Suprapubic skin (tissue), 4 donors: ENCODE data around the gene WDR87. TPM values are rescaled to one million over a fixed set of nuclear protein-coding genes. Genes with fewer than 3 reads are reported as not detected.
"Not testable (repeated sequence)": the region's sequence is repeated elsewhere in the genome, so short reads cannot be mapped to it uniquely, and the experiment has no call there.

Source experiments
- DNase-seq, 2 donors: peaks; one replicate each; pipeline ENCODE4 v3.0.0-alpha.2; 2019; ENCODE audit warnings: low spot score in 2 of 2
- H3K27ac ChIP-seq: fragments of 200-600 bp; sonication (generic); one replicate; pipeline ENCODE4 v1.5.1; 2019
- H3K27me3 ChIP-seq: fragments of 200-600 bp; sonication (generic); one replicate; pipeline ENCODE4 v1.5.1; 2019
- H3K36me3 ChIP-seq: fragments of 200-600 bp; sonication (generic); one replicate; pipeline ENCODE4 v1.5.1; 2019
- H3K4me1 ChIP-seq: fragments of 200-600 bp; sonication (generic); one replicate; pipeline ENCODE4 v1.5.1; 2019
- H3K4me3 ChIP-seq: fragments of 200-600 bp; sonication (generic); one replicate; pipeline ENCODE4 v1.5.1; 2019; ENCODE audit warnings: mild to moderate bottlenecking
- H3K9me3 ChIP-seq: fragments of 200-600 bp; sonication (generic); one replicate; pipeline ENCODE4 v1.5.1; 2019
- EP300 ChIP-seq: sonication (generic); formaldehyde crosslinking; IDR thresholded peaks from one replicate; pipeline ENCODE4 v1.6.1; 2017; ENCODE audit warnings: antibody characterized with exemption
- POLR2A ChIP-seq, 2 donors: fragments of 450-650 bp; IDR thresholded peaks; one replicate each; pipeline ENCODE4 v1.6.1; 2017; ENCODE audit warnings: antibody characterized with exemption in 2 of 2, mild to moderate bottlenecking in 2 of 2, moderate library complexity in 2 of 2
- POLR2AphosphoS5 ChIP-seq, 3 donors: sonication (generic); formaldehyde crosslinking; IDR thresholded peaks; one replicate each; pipeline ENCODE4 v1.6.1; 2017; ENCODE audit warnings: antibody characterized with exemption in 3 of 3
- WGBS: methylation state at CpG from one replicate; pipeline ENCODE4 v1.1.5; 2018; 5-methylcytosine and 5-hydroxymethylcytosine counted together
- total RNA-seq, 4 donors: library from RNA; depleted of rRNA; stranded (reverse); fragments of >200 nt; gene quantifications; one replicate each; pipeline ENCODE4 v1.1.0, GENCODE V29; 2016
- TF ChIP-seq, protein P1 (sequence below), 2 donors: fragments of 200-600 bp in 1 of 2; fragments of 450-650 bp in 1 of 2; sonication (generic) in 1 of 2; IDR thresholded peaks; one replicate each; pipeline ENCODE4 v1.5.1; 2016 to 2019; ENCODE audit warnings: antibody characterized with exemption in 2 of 2, mild to moderate bottlenecking in 1 of 2, moderate library complexity in 1 of 2

WDR87 gene
- total RNA-seq, 4 donors from 2014 or later, result not detected

- no peaks in the 10 kb centered on the region for H3K9me3 ChIP-seq
- peaks cover 3% of the 10 kb centered on the region for H3K4me1 ChIP-seq
- DNase-seq, result no peak
- no peak overlapping the region for H3K4me3 ChIP-seq
- peak overlapping the region; percentile 33 for H3K27ac ChIP-seq
- WGBS, result 23% methylated on average over 2 of the region's 2 CpGs
- H3K27me3 ChIP-seq, result peaks cover 3% of the 10 kb centered on the region
- TF ChIP-seq POLR2A (IDR thresholded peaks at IDR 0.05) (no peak), EP300 (no peak), POLR2AphosphoS5 (IDR thresholded peaks at IDR 0.05) (no peak)
- TF ChIP-seq, protein P1, sequence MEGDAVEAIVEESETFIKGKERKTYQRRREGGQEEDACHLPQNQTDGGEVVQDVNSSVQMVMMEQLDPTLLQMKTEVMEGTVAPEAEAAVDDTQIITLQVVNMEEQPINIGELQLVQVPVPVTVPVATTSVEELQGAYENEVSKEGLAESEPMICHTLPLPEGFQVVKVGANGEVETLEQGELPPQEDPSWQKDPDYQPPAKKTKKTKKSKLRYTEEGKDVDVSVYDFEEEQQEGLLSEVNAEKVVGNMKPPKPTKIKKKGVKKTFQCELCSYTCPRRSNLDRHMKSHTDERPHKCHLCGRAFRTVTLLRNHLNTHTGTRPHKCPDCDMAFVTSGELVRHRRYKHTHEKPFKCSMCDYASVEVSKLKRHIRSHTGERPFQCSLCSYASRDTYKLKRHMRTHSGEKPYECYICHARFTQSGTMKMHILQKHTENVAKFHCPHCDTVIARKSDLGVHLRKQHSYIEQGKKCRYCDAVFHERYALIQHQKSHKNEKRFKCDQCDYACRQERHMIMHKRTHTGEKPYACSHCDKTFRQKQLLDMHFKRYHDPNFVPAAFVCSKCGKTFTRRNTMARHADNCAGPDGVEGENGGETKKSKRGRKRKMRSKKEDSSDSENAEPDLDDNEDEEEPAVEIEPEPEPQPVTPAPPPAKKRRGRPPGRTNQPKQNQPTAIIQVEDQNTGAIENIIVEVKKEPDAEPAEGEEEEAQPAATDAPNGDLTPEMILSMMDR (IDR thresholded peaks at IDR 0.05), result no peak
- no peaks in the 10 kb centered on the region for H3K36me3 ChIP-seq
Observed at GRCh38 chr19:37867831-37868230, 38.6 kb downstream of the WDR87 start.

DNA sequence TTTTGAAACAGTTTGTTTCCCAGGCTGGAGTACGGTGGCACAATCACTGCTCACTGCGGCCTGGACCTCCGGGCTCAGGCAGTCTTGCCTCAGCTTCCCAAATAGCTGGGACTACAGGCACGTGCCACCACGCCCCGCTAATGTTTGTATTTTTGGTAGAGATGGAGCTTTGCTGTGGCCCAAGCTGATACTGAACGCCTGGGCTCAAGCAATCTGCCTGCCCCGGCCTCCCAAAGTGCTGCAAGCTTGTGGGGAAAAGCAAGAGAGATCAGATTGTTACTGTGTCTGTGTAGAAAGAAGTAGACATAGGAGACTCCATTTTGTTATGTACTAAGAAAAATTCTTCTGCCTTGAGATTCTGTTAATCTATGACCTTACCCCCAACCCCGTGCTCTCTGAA, 40.5 kb downstream of the WDR87 start:
- 89% methylated on average over 8 of the region's 9 CpGs for WGBS
- not testable (repeated sequence) for H3K27ac ChIP-seq

GRCh38 chr19:37864501-37864900, 41.9 kb downstream of the WDR87 start:
- H3K36me3 ChIP-seq, result no peaks in the 10 kb centered on the region
- TF ChIP-seq, protein P1 (IDR thresholded peaks at IDR 0.05), result no peak
- TF ChIP-seq EP300 (no peak), POLR2A (IDR thresholded peaks at IDR 0.05) (no peak), POLR2AphosphoS5 (IDR thresholded peaks at IDR 0.05) (no peak)
- H3K9me3 ChIP-seq, result no peaks in the 10 kb centered on the region
- no peak overlapping the region for H3K27ac ChIP-seq
- no peak overlapping the region for H3K4me3 ChIP-seq
- H3K4me1 ChIP-seq, result peaks cover 3% of the 10 kb centered on the region
- H3K27me3 ChIP-seq, result no peaks in the 10 kb centered on the region
- DNase-seq, result no peak
- WGBS, result 82% methylated on average over 3 of the region's 3 CpGs

More for the DNA sequence above, 40.5 kb downstream of the WDR87 start:
- not testable (repeated sequence) for H3K27me3 ChIP-seq, H3K36me3 ChIP-seq, H3K9me3 ChIP-seq, H3K4me3 ChIP-seq, DNase-seq, H3K4me1 ChIP-seq

DNA sequence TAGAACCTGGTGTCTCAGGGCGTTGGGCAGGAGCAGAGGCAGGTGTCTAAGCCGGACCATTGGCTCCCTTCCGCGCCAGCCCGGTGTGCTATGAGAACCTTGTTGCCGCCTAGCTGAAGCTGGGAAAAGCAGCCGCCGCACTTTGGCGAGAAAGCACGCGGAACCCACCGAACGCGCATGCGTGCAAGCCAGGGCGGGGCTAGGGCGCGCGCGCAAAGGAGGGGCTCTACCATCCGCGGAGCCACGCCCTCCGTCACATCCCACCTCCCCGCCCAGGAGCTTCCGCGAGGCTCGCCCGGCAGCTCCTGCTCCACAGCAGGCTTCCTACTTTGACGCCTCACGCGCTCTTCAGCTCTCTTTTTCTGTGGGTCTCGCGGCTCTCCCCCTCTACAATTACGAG, 51.3 kb downstream of the WDR87 start:
- H3K4me3 ChIP-seq, result no peak overlapping the region
- TF ChIP-seq EP300 (no peak), POLR2AphosphoS5 (IDR thresholded peaks at IDR 0.05) (no peak), POLR2A (IDR thresholded peaks at IDR 0.05) (no peak)
- TF ChIP-seq, protein P1 (IDR thresholded peaks at IDR 0.05), result no peak
- no peaks in the 10 kb centered on the region for H3K4me1 ChIP-seq
- H3K36me3 ChIP-seq, result no peaks in the 10 kb centered on the region
- no peak for DNase-seq
- H3K27ac ChIP-seq, result no peak overlapping the region
- 14% methylated on average over 23 of the region's 35 CpGs for WGBS
- peaks cover 3% of the 10 kb centered on the region for H3K27me3 ChIP-seq
- no peaks in the 10 kb centered on the region for H3K9me3 ChIP-seq

GRCh38 chr19:37845932-37846331, 60.5 kb downstream of the WDR87 start:
- Histone ChIP-seq H3K4me3 (no peak overlapping the region), H3K27me3 (no peaks in the 10 kb centered on the region), H3K27ac (no peak overlapping the region), H3K4me1 (no peaks in the 10 kb centered on the region), H3K36me3 (no peaks in the 10 kb centered on the region), H3K9me3 (no peaks in the 10 kb centered on the region)
- TF ChIP-seq, protein P1 (IDR thresholded peaks at IDR 0.05), result no peak
- TF ChIP-seq POLR2AphosphoS5 (IDR thresholded peaks at IDR 0.05), result no peak
- no peak for TF ChIP-seq EP300
- TF ChIP-seq POLR2A (IDR thresholded peaks at IDR 0.05), result no peak
- 75% methylated on average over 2 of the region's 2 CpGs for WGBS
- DNase-seq, result no peak

Other genes with a start within 250 kb of the WDR87 start
- 10 to 100 TPM in 1 of 4 donors, 1 to 10 TPM in 3; 2.8 to 10.5 (median 4.3) TPM for gene ZNF607, start 186.8 kb downstream of the WDR87 start, total RNA-seq
- 10 to 100 TPM in 2 of 4 donors, 1 to 10 TPM in 2; 2.6 to 16.3 (median 9.3) TPM for gene ZNF573, start 127.0 kb downstream of the WDR87 start, total RNA-seq
- 10 to 100 TPM; 52.6 to 92.1 (median 81.8) TPM for gene SIPA1L3, start 614 bp upstream of the WDR87 start, total RNA-seq